IMR-90 (cell line): ENCODE measurements around the gene CIT. TPM values are rescaled to one million over a fixed set of nuclear protein-coding genes. Genes with fewer than 3 reads are reported as not detected.

Experiments used
- ATAC-seq: fragments of 200-7000 bp; cut with Tn5 transposase; 2 replicates; pipeline ENCODE4 v1.9.1; 2020; ENCODE audit warnings: low read depth, mild to moderate bottlenecking, moderate library complexity
- BruUV-seq: library from RNA; stranded (reverse); fragments of 400-500 nt; replicated peaks from 2 replicates; lab custom pipeline; 2021; lab: Mats Ljungman, UMichigan
- CTCF ChIA-PET: fragments of 300-600 bp; formaldehyde crosslinking; extraction: SDS; loops from one replicate; lab custom pipeline; 2021; ENCODE audit warnings: antibody characterized with exemption; lab: Yijun Ruan, JAX
- POLR2A ChIA-PET: fragments of 300-600 bp; sonication (Branson Sonifier 250); formaldehyde crosslinking; loops from one replicate; lab custom pipeline; 2022; ENCODE audit warnings: antibody characterized with exemption; ENCODE audit not compliant: unreplicated experiment; lab: Charles Lee
- DNase-seq: peaks from one replicate; pipeline ENCODE4 v3.0.0; 2013
- H2AFZ ChIP-seq: replicated peaks from 2 replicates; pipeline ENCODE3; 2013; ENCODE audit warnings: low read length, mild to moderate bottlenecking; ENCODE audit not compliant: poor library complexity
- H2AK5ac ChIP-seq: 2 replicates; pipeline ENCODE4 v1.6.1; 2013; ENCODE audit warnings: low read depth, low read length, inconsistent platforms
- H2AK9ac ChIP-seq: replicated peaks from 2 replicates; pipeline ENCODE3; 2013; ENCODE audit warnings: mild to moderate bottlenecking, low read depth, low read length, moderate library complexity; ENCODE audit not compliant: poor library complexity
- H2BK120ac ChIP-seq: 2 replicates; pipeline ENCODE4 v1.6.1; 2013; ENCODE audit warnings: low read depth, low read length, inconsistent platforms
- H2BK15ac ChIP-seq: 3 replicates; pipeline ENCODE4 v1.6.1; 2013; ENCODE audit warnings: low read depth, low read length, inconsistent platforms
- H2BK20ac ChIP-seq: 2 replicates; pipeline ENCODE4 v1.6.1; 2013; ENCODE audit warnings: low read depth, mild to moderate bottlenecking, inconsistent platforms, low read length, moderate library complexity
- H2BK5ac ChIP-seq: 2 replicates; pipeline ENCODE4 v1.6.1; 2013; ENCODE audit warnings: mild to moderate bottlenecking, low read depth, low read length, inconsistent platforms; ENCODE audit not compliant: poor library complexity, severe bottlenecking
- H3K14ac ChIP-seq: replicated peaks from 2 replicates; pipeline ENCODE4 v1.6.1; 2013; ENCODE audit warnings: low read depth, low read length, inconsistent platforms
- H3K18ac ChIP-seq: 2 replicates; pipeline ENCODE4 v1.6.1; 2013; ENCODE audit warnings: low read depth, low read length, control low read depth
- H3K23ac ChIP-seq: 2 replicates; pipeline ENCODE4 v1.6.1; 2013; ENCODE audit warnings: low read depth, low read length, inconsistent platforms
- H3K27ac ChIP-seq: 2 replicates; pipeline ENCODE4 v1.5.1; 2013; ENCODE audit warnings: mild to moderate bottlenecking, control low read depth, low read length; ENCODE audit not compliant: insufficient read depth
- H3K27me3 ChIP-seq: 2 replicates; pipeline ENCODE4 v1.6.1; 2013; ENCODE audit warnings: low read length; ENCODE audit not compliant: control insufficient read depth, insufficient read depth
- H3K36me3 ChIP-seq: 2 replicates; pipeline ENCODE4 v1.6.1; 2013; ENCODE audit warnings: low read length, mixed read lengths; ENCODE audit not compliant: control insufficient read depth, insufficient read depth
- H3K4ac ChIP-seq: 2 replicates; pipeline ENCODE4 v1.6.1; 2013; ENCODE audit warnings: low read depth, low read length, inconsistent platforms
- H3K4me1 ChIP-seq: 2 replicates; pipeline ENCODE4 v1.6.1; 2013; ENCODE audit warnings: low read length, mixed read lengths; ENCODE audit not compliant: control insufficient read depth, insufficient read depth
- H3K4me2 ChIP-seq: 2 replicates; pipeline ENCODE4 v1.6.1; 2013; ENCODE audit warnings: low read depth, mild to moderate bottlenecking, control low read depth, low read length, moderate library complexity
- H3K4me3 ChIP-seq: 2 replicates; pipeline ENCODE4 v1.5.1; 2013; ENCODE audit warnings: low read depth, mild to moderate bottlenecking, control low read depth, low read length, moderate library complexity; ENCODE audit not compliant: insufficient read depth
- H3K56ac ChIP-seq: 2 replicates; pipeline ENCODE4 v1.6.1; 2013; ENCODE audit warnings: low read length, inconsistent platforms; ENCODE audit not compliant: insufficient read depth; ENCODE audit errors: extremely low read depth
- H3K79me1 ChIP-seq, 2 experiments: 2 replicates each; pipeline ENCODE4 v1.6.1; 2013; ENCODE audit warnings: low read length in 2 of 2, inconsistent platforms in 1 of 2, low read depth in 1 of 2
- H3K9ac ChIP-seq: 2 replicates; pipeline ENCODE4 v1.6.1; 2013; ENCODE audit warnings: low read depth, low read length, control low read depth
- H3K9me1 ChIP-seq: 2 replicates; pipeline ENCODE4 v1.6.1; 2013; ENCODE audit warnings: low read length, inconsistent platforms; ENCODE audit not compliant: insufficient read depth
- H3K9me3 ChIP-seq: 2 replicates; pipeline ENCODE4 v1.6.1; 2013; ENCODE audit warnings: low read length; ENCODE audit not compliant: control insufficient read depth, insufficient read depth
- H4K20me1 ChIP-seq: 2 replicates; pipeline ENCODE4 v1.6.1; 2013; ENCODE audit warnings: low read length, inconsistent platforms; ENCODE audit not compliant: insufficient read depth
- H4K5ac ChIP-seq: 2 replicates; pipeline ENCODE4 v1.6.1; 2013; ENCODE audit warnings: mild to moderate bottlenecking, low read depth, low read length, control low read depth
- H4K8ac ChIP-seq, 2 experiments: 2 replicates each; pipeline ENCODE4 v1.6.1; 2013; ENCODE audit warnings: low read depth in 2 of 2, low read length in 2 of 2, control low read depth in 1 of 2, inconsistent platforms in 1 of 2
- H4K91ac ChIP-seq: 2 replicates; pipeline ENCODE4 v1.6.1; 2013; ENCODE audit warnings: low read depth, low read length, inconsistent platforms; ENCODE audit not compliant: insufficient read depth
- BHLHE40 ChIP-seq: fragments of 150-350 bp; IDR thresholded peaks from 2 replicates; pipeline ENCODE4 v1.6.1; 2016; ENCODE audit warnings: mild to moderate bottlenecking, low read depth, low read length
- CEBPB ChIP-seq: IDR thresholded peaks from 2 replicates; pipeline ENCODE4 v1.6.1; 2012; ENCODE audit warnings: low read depth, low read length, improper control_type of control experiment
- CHD1 ChIP-seq: IDR thresholded peaks from 2 replicates; pipeline ENCODE4 v1.6.1; 2012; ENCODE audit warnings: low read depth, low read length, improper control_type of control experiment
- FOS ChIP-seq: fragments of 150-350 bp; IDR thresholded peaks from 2 replicates; pipeline ENCODE4 v1.6.1; 2016; ENCODE audit warnings: low read depth, low read length
- MAFK ChIP-seq: IDR thresholded peaks from 2 replicates; pipeline ENCODE4 v1.6.1; 2012; ENCODE audit warnings: low read depth, low read length, improper control_type of control experiment
- MAZ ChIP-seq: IDR thresholded peaks from 2 replicates; pipeline ENCODE4 v1.6.1; 2012; ENCODE audit warnings: low read depth, mild to moderate bottlenecking, low read length, improper control_type of control experiment, moderate library complexity, borderline replicate concordance
- NFE2L2 ChIP-seq: fragments of 150-350 bp; IDR thresholded peaks from 2 replicates; pipeline ENCODE4 v1.6.1; 2016; ENCODE audit warnings: low read depth, mild to moderate bottlenecking, low read length
- RCOR1 ChIP-seq: IDR thresholded peaks from 2 replicates; pipeline ENCODE4 v1.6.1; 2012; ENCODE audit warnings: mild to moderate bottlenecking, low read length, improper control_type of control experiment; ENCODE audit not compliant: insufficient replicate concordance
- RFX5 ChIP-seq: IDR thresholded peaks from 2 replicates; pipeline ENCODE4 v1.8.0; 2012; ENCODE audit warnings: low read depth, mild to moderate bottlenecking, low read length, moderate library complexity
- WGBS, 2 experiments: methylation state at CpG; one replicate each; pipeline versions ENCODE4 v1.1.5 to v1.1.7; 2013; ENCODE audit warnings: missing lambda C conversion rate in 2 of 2; ENCODE audit not compliant: insufficient read length in 1 of 2; ENCODE audit errors: extremely low coverage in 2 of 2; 5-methylcytosine and 5-hydroxymethylcytosine counted together
- dilution Hi-C: fragments of 300-500 bp; cut with HindIII; formaldehyde crosslinking; loops from one replicate; pipeline ENCODE4 v1.14.3; 2018; ENCODE audit warnings: low sequenced_read_pairs; ENCODE audit not compliant: unreplicated experiment
- in situ Hi-C: fragments of 300-500 bp; cut with MboI; formaldehyde crosslinking; loops from 3 replicates; pipeline ENCODE4 v1.14.3; 2019; ENCODE audit warnings: low sequenced_read_pairs, inconsistent platforms, mixed read lengths
- intact Hi-C: fragments of 100-400 bp; cut with micrococcal nuclease; formaldehyde crosslinking; loops from 2 replicates; pipeline ENCODE4 v1.10.0; 2022
- polyA plus RNA-seq, 3 experiments: library from polyadenylated mRNA; depleted of rRNA; stranded (reverse); fragments of >200 nt; gene quantifications; 2 replicates each; pipeline ENCODE4 v1.2.3, GENCODE V29; 2012; ENCODE audit warnings: low replicate concordance in 1 of 3
- total RNA-seq: library from RNA; depleted of rRNA; stranded (reverse); fragments of >200 nt; gene quantifications from 2 replicates; pipeline ENCODE4 v1.2.3, GENCODE V29; 2012
- TF ChIP-seq, protein P1 (sequence below): fragments of 150-350 bp; IDR thresholded peaks from 2 replicates; pipeline ENCODE4 v1.6.1; 2017; ENCODE audit warnings: mild to moderate bottlenecking, antibody characterized with exemption, low read length, low read depth
- TF ChIP-seq, protein P2 (sequence below): fragments of 150-350 bp; IDR thresholded peaks from 2 replicates; pipeline ENCODE4 v1.6.1; 2016; ENCODE audit warnings: low read depth, mild to moderate bottlenecking, low read length, moderate library complexity, borderline replicate concordance

CIT gene
- total and polyA plus RNA-seq, 2 of the 4 experiments (the other 2 are of a cell fraction): 13.1 to 21.0 TPM

DNA sequence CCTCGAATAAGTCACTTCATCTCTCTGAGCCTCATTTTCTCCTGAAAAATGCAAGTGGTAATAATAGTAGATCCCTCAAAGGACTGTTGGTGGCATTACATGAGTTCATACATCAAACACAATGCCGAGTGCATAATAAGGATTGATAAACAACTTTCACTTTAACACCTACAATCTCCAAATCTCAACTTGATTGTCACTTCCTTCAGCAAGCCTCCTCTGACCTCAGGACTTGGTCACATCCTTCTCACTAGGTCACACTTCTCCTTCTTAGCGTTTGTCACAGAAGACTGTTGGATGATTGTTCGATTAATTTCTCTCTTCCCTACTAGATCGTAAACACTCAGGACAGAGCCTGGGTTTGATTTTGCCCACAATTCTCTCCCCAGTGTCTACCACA, 217.0 kb downstream of the CIT start:
- Histone ChIP-seq H4K8ac (no peak overlapping the region), H2AFZ (no peak overlapping the region), H3K36me3 (no peaks in the 10 kb centered on the region), H3K14ac (no peak overlapping the region), H2BK20ac (no peak overlapping the region), H3K4me1 (no peaks in the 10 kb centered on the region), H4K5ac (no peak overlapping the region), H3K18ac (no peak overlapping the region), H3K27ac (no peak overlapping the region), H2BK5ac (no peak overlapping the region), H3K23ac (no peak overlapping the region), H3K9ac (no peak overlapping the region), H2BK120ac (no peak overlapping the region), H3K56ac (no peak overlapping the region), H2BK15ac (no peak overlapping the region), H3K4me2 (no peak overlapping the region), H3K4me3 (no peak overlapping the region), H2AK5ac (no peak overlapping the region), H4K91ac (no peak overlapping the region), H2AK9ac (no peak overlapping the region), H3K9me1 (no peaks in the 10 kb centered on the region), H3K4ac (no peak overlapping the region), H3K9me3 (no peaks in the 10 kb centered on the region), H3K79me1 (no peaks in the 10 kb centered on the region), H3K27me3 (0 out of 2 replicates have a peak, but pooled peaks cover 2% of the 10 kb centered on the region), H4K20me1 (no peaks in the 10 kb centered on the region)
- in situ Hi-C loops (loop anchor here (10.0 kb wide), 1 partner anchor 1255 kb away; no protein-coding TSS in a partner anchor), intact Hi-C loops (no loop called here), dilution Hi-C loops (no loop called here)
- ChIA-PET CTCF (no interaction called here), POLR2A (no interaction called here)
- no peak for DNase-seq
- BruUV-seq: no TSS peak
- no CpG with 5 or more reads among the region's 5 CpGs for WGBS, 2 experiments
- ATAC-seq: no peak
- TF ChIP-seq NFE2L2: no peak
- TF ChIP-seq FOS: no peak
- no peak for TF ChIP-seq BHLHE40
- TF ChIP-seq RCOR1: no peak
- TF ChIP-seq, protein P1, sequence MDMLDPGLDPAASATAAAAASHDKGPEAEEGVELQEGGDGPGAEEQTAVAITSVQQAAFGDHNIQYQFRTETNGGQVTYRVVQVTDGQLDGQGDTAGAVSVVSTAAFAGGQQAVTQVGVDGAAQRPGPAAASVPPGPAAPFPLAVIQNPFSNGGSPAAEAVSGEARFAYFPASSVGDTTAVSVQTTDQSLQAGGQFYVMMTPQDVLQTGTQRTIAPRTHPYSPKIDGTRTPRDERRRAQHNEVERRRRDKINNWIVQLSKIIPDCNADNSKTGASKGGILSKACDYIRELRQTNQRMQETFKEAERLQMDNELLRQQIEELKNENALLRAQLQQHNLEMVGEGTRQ: no peak
- no peak for TF ChIP-seq CEBPB
- TF ChIP-seq, protein P2, sequence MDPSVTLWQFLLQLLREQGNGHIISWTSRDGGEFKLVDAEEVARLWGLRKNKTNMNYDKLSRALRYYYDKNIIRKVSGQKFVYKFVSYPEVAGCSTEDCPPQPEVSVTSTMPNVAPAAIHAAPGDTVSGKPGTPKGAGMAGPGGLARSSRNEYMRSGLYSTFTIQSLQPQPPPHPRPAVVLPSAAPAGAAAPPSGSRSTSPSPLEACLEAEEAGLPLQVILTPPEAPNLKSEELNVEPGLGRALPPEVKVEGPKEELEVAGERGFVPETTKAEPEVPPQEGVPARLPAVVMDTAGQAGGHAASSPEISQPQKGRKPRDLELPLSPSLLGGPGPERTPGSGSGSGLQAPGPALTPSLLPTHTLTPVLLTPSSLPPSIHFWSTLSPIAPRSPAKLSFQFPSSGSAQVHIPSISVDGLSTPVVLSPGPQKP: no peak
- TF ChIP-seq CHD1: no peak
- no peak for TF ChIP-seq RFX5
- TF ChIP-seq MAZ: no peak
- TF ChIP-seq MAFK: no peak
